GM18909 (cell line): ENCODE results near the gene PLA2G1B.

Experiments
- ATAC-seq: cut with Tn5 transposase; IDR thresholded peaks from one replicate; pipeline ENCODE4 v1.9.1; 2021; ENCODE audit warnings: mild to moderate bottlenecking; ENCODE audit not compliant: unreplicated experiment, poor library complexity

The PLA2G1B gene

DNA sequence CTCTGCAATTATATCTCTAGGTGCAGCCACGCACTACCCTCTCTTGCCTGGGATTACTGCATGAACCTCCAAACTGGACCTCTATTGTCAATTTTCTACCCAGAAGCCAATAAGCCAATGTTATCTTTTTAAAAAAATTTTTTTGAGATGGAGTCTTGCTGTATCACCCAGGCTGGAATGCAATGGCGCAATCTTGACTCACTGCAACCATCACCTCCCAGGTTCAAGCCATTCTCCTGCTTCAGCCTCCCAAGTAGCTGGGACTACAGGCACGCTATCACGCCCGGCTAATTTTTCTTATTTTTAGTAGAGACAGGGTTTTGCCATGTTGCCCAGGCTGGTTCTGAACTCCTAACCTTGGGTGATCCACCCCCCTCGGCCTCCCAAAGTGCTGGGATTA is 50.8 kb downstream of the PLA2G1B start:
- ATAC-seq: no peak
